Thymus (tissue), 11 donors: Measurements from ENCODE around the gene STARD8. TPM values are rescaled to one million over a fixed set of nuclear protein-coding genes. Genes with fewer than 3 reads are reported as not detected.

ENCODE experiments used
- DNase-seq, 9 donors: peaks; one replicate each; pipeline ENCODE4 v3.0.0-alpha.2; 2013; ENCODE audit warnings: low spot score in 9 of 9, low read depth in 6 of 9, missing footprints in 1 of 9
- H3K27ac ChIP-seq, 2 donors: one replicate each; pipeline ENCODE4 v1.5.1; 2013; ENCODE audit warnings: control low read depth in 1 of 2, low read depth in 1 of 2, low read length in 1 of 2, mild to moderate bottlenecking in 1 of 2, moderate library complexity in 1 of 2
- H3K27me3 ChIP-seq, 2 donors: one replicate each; pipeline ENCODE4 v1.5.1; 2013; ENCODE audit warnings: low read length in 1 of 2; ENCODE audit not compliant: control insufficient read depth in 2 of 2, insufficient read depth in 1 of 2
- H3K36me3 ChIP-seq, 2 donors: one replicate each; pipeline ENCODE4 v1.5.1; 2013; ENCODE audit warnings: low read length in 1 of 2, mild to moderate bottlenecking in 1 of 2, moderate library complexity in 1 of 2; ENCODE audit not compliant: control insufficient read depth in 2 of 2, insufficient read depth in 2 of 2
- H3K4me1 ChIP-seq, 2 donors: one replicate each; pipeline ENCODE4 v1.5.1; 2013; ENCODE audit warnings: low read length in 2 of 2; ENCODE audit not compliant: control insufficient read depth in 2 of 2, insufficient read depth in 2 of 2
- H3K4me3 ChIP-seq, 2 donors: one replicate each; pipeline ENCODE4 v1.5.1; 2013; ENCODE audit warnings: low read length in 2 of 2, control low read depth in 1 of 2, mild to moderate bottlenecking in 1 of 2
- H3K9me3 ChIP-seq, 2 donors: one replicate each; pipeline ENCODE4 v1.5.1; 2013; ENCODE audit warnings: low read length in 1 of 2, mild to moderate bottlenecking in 1 of 2; ENCODE audit not compliant: control insufficient read depth in 2 of 2, insufficient read depth in 1 of 2
- WGBS: extraction: QIAGEN DNeasy Blood & Tissue Kit; methylation state at CpG from one replicate; pipeline ENCODE4 v1.1.7; 2013; 5-methylcytosine and 5-hydroxymethylcytosine counted together
- polyA plus RNA-seq: library from polyadenylated mRNA; stranded (reverse); fragments of 200-250 nt; gene quantifications from one replicate; pipeline ENCODE4 v1.2.3, GENCODE V29; 2013
- total RNA-seq: library from RNA; stranded (reverse); fragments of 120-200 nt; gene quantifications from one replicate; pipeline ENCODE4 v1.2.4, GENCODE V29; 2013
- donor health status: healthy.

The STARD8 gene
- total and polyA plus RNA-seq, 2 donors = 1.9 to 2.8 TPM

DNA sequence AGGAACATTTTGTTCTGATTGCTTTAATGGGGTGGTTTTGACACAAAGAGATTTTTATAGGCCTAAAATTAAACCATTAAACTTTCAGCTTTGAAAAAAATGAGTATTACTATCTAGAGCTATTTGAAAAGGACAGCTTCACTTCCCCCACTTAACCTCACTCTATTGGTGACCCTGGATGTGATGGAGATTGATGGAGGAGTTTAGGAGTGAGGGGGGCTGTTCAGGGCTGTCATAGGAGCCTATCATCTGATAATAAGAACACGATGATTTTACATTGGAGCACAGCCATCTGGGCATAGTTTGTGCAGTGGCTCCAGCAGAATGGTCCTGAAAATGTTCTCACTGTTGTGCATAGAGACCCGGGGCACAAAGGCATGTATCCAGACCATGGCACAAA, 110.3 kb downstream of the STARD8 start:
- no peaks in the 10 kb centered on the region for H3K9me3 ChIP-seq
- H3K36me3 ChIP-seq = no peaks in the 10 kb centered on the region
- no peaks in the 10 kb centered on the region for H3K4me1 ChIP-seq
- no peak overlapping the region for H3K4me3 ChIP-seq
- 94% methylated on average over 2 of the region's 2 CpGs for WGBS
- DNase-seq = no peak
- no peaks in the 10 kb centered on the region for H3K27me3 ChIP-seq
- no peak overlapping the region for H3K27ac ChIP-seq

DNA sequence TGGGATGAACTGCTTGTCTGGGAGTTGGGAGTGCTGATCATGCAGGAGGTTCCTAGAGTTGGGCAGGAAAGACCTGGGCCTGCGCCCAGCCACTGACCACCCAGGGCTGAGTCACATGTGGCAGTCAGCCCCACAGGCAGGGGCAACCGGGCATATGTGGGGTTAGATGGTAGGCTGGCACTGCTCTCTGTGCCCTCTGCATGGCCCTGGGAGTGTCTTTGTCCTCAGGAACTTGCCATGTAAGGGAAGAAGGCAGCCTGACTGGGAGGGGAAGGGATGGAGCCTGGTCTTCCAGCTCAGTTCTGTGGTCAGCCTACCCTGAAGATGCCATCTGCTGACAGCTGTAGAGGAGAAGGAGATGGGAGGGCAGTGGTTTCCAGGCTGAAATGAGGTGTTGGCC, 111.2 kb downstream of the STARD8 start:
- H3K4me3 ChIP-seq = no peak overlapping the region
- H3K9me3 ChIP-seq = no peaks in the 10 kb centered on the region
- no peak overlapping the region for H3K27ac ChIP-seq
- DNase-seq = no peak
- no peaks in the 10 kb centered on the region for H3K4me1 ChIP-seq
- no peaks in the 10 kb centered on the region for H3K36me3 ChIP-seq
- 87% methylated on average over 2 of the region's 2 CpGs for WGBS
- H3K27me3 ChIP-seq = no peaks in the 10 kb centered on the region

DNA sequence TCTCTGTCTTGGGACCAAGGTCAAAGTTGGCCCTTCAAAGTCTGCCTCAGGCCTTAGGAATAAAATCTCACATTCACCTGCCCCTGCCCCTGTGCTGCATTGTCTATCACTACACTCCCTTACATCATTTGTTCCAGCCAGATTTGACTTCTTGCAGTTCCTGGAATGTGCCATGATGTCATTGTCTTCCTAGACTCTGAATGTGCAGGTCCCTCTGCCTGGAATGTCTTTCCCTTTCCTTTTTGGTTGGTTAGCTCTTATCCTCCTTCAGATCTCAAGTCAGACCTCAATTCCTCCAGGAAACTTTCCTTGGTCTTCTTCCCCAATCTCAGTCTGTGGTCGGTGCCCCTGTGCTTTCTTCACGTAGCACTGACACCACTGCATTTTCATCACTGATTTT, 113.6 kb downstream of the STARD8 start:
- no peaks in the 10 kb centered on the region for H3K36me3 ChIP-seq
- 85% methylated on average over 2 of the region's 2 CpGs for WGBS
- H3K27ac ChIP-seq = no peak overlapping the region
- no peaks in the 10 kb centered on the region for H3K9me3 ChIP-seq
- H3K4me3 ChIP-seq = no peak overlapping the region
- no peaks in the 10 kb centered on the region for H3K27me3 ChIP-seq
- H3K4me1 ChIP-seq = no peaks in the 10 kb centered on the region
- DNase-seq = no peak

DNA sequence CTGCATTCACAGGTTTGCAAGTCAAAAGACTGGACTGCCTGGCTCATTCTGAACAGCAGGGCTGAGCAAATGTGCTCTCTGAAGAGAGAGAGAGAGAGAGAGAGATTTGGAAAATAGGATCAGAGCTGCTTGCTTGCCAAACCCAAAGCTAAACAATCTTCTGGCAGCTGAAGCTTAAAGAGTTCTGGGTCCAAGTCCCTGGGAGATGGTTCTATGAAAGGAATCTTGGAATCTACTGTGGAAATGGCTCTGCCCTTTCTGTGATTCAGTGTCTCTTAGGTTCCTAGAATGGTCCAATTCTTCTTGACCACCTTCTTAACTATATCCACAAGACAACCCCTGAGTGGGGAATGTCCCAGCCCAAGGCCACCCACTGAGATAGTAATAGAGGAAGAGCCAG, 115.3 kb downstream of the STARD8 start:
- no peak for DNase-seq
- no peaks in the 10 kb centered on the region for H3K4me1 ChIP-seq
- H3K9me3 ChIP-seq = no peaks in the 10 kb centered on the region
- no peak overlapping the region for H3K27ac ChIP-seq
- H3K36me3 ChIP-seq = no peaks in the 10 kb centered on the region
- H3K4me3 ChIP-seq = no peak overlapping the region
- no peaks in the 10 kb centered on the region for H3K27me3 ChIP-seq

- no peaks in the 10 kb centered on the region for H3K4me1 ChIP-seq
- no peak overlapping the region for H3K4me3 ChIP-seq
- no peaks in the 10 kb centered on the region for H3K36me3 ChIP-seq
- no peak overlapping the region for H3K27ac ChIP-seq
- no peaks in the 10 kb centered on the region for H3K9me3 ChIP-seq
- DNase-seq = no peak
- H3K27me3 ChIP-seq = no peaks in the 10 kb centered on the region
- 95% methylated on average over 4 of the region's 4 CpGs for WGBS
These were observed 116.0 kb downstream of the STARD8 start for GRCh38 chrX:68763481-68763880.

Other genes starting within 250 kb of the STARD8 start
- gene OPHN1, start 214.2 kb upstream of the STARD8 start, total RNA-seq = 1.2 TPM
- gene OPHN1, start 214.2 kb upstream of the STARD8 start, polyA plus RNA-seq = 0.64 TPM
- 13.4 TPM for gene YIPF6, start 148.6 kb upstream of the STARD8 start, total RNA-seq
- 7.3 TPM for gene YIPF6, start 148.6 kb upstream of the STARD8 start, polyA plus RNA-seq
- gene EFNB1, start 181.4 kb downstream of the STARD8 start, total RNA-seq = 13.2 TPM
- 14.5 TPM for gene EFNB1, start 181.4 kb downstream of the STARD8 start, polyA plus RNA-seq